ENCODE results near the gene TRIM46.
"Not testable (repeated sequence)": the region's sequence is repeated elsewhere in the genome, so short reads cannot be mapped to it uniquely, and the experiment has no call there.

Gene TRIM46

DNA sequence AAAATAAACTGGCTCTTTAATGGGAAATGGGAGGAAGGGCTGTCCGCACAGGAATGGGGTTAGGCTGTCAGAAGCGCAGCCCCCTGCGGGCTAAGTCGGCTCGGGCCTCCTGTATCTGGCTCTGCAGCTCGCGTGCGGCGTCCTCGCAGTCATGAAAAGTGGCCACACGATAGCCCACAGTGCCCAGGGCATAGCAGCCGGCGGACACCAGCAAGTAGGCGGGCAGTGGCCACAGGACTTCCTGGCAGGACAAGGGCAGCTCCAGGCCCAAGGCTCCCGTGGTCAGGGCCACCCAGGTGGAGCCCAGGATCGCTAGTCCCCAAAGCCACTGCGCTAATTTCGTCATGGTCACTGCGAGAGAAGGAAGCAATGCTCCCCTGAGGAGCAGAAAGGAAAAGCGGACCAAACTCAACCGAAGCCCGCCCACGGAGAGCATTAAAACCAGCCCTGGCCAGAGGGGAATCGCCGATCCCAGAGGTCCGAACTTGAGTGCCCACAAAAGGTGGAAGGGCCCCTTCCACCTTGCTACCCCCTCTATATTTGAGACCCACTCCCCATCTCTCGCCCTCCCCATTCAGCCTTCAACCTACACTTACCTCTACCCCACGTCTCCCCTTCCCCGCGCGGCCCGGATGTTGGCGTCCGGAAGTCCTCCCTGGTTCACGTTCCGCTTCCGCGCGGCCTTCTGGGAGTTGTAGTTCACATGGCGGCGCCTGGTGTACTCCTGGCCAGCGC, 33.6 kb upstream of the TRIM46 start, which contains the start of gene DPM3:
Gene DPM3, minus strand, starts transcription at position 637 of the 735 bp plus-strand sequence. Its CDS starts 291 bp downstream, at position 346.
- no peak for FAIRE-seq

- no peak for FAIRE-seq
Measured at GRCh38 chr1:155140630-155140953, 33.1 kb upstream of the TRIM46 start.

GRCh38 chr1:155141749-155142148, 31.9 kb upstream of the TRIM46 start:
- no peak for FAIRE-seq

- no peak for FAIRE-seq
Measured at GRCh38 chr1:155145491-155145890, 28.2 kb upstream of the TRIM46 start.

- FAIRE-seq = not testable (repeated sequence)
Measured at GRCh38 chr1:155155996-155156643, 17.5 kb upstream of the TRIM46 start.

DNA sequence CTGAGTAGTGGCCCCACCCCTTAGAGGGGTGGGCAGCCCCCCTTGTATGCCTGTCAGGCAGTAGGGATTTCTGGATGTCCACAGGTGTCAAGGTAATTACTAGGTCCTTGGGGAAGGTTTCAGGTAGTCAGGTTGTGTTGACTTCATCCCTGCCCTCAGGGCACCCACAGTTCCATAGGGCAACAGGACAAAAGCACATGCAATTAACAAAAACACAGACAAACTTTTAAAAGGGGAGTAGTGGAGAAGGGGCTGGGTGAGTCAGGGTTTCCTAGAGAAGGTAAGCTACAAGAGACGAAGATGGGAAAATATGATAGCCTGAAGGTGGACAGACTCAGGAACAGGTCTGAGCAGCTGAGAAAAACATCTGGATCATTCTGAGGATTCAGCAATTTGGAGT, 14.7 kb upstream of the TRIM46 start:
- no peak for FAIRE-seq

DNA sequence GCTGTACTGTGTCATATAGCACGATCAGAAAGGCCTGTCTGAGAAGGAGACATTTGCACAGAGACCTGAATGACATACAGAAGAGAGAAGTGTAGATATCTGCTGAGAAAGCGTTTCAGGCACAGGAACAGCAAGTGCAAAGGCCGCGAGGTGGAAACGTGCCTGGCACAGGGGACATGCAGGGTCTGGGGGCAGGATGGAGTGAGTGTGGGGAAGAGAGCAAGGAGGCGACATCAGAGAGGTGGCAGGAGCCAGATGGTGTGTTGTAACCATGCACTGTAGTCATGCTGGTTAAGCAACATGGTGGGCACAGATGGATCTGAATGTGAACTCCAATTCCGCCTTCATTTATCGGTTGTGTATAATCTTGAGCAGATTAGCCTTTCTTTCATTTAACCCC, 13.5 kb upstream of the TRIM46 start:
- FAIRE-seq = no peak

DNA sequence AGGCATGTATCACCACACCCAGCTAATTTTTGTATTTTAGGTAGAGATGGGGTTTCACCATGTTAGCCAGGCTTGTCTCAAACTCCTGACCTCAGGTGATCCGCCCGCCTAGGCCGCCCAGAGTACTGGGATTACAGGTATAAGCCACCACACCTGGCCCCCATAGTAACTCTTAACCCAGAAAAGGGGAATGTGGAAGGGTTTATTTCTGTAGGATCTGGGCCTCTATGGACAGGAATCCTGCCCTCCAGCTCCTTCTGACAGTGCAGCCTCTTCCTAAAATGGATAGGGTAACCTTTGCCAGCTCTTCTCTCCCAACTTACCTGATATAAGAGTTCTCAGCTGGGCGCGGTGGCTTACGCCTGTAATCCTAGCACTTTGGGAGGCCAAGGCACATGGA, 11.0 kb upstream of the TRIM46 start:
- FAIRE-seq = not testable (repeated sequence)

- FAIRE-seq = not testable (repeated sequence)
Measured at GRCh38 chr1:155163785-155164184, 9.9 kb upstream of the TRIM46 start.

DNA sequence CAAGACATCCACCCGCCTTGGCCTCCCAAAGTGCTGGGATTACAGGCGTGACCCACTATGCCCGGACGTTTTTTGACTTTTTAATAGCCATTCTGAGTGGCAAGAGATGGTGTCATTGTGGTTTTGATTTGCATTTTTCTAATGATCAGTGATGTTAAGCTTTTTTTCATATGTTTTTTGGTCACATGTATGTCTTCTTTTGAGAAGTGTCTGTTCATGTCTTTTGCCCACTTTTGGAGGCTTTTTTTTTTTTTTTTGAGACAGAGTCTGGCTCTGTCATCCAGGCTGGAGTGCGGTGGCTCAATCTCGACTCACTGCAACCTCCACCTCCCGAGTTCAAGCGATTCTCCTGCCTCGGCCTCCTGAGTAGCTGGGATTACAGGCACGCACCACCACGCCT, 9.0 kb upstream of the TRIM46 start:
- FAIRE-seq = not testable (repeated sequence)

DNA sequence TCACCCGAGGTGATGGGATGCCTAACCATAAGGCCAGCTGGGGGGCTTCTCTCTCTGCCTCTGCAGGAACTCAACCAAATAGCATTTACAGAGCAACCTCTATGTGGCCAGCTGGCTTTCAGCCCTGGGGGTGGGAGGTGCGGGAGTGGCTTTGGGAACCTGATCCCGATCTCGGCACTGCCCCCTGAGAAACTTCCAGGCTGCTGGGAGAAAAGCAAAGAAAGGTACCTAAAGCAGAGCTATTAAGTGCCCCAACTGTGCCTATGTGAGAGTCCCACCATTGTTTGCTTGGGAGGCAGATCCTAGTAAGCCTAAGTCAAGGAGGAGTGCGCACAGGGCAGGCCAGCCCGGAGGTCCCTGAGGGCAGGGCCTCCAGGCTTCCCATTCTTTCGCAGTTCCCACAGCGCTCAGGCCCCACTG, 7.6 kb upstream of the TRIM46 start:
- no peak for FAIRE-seq

DNA sequence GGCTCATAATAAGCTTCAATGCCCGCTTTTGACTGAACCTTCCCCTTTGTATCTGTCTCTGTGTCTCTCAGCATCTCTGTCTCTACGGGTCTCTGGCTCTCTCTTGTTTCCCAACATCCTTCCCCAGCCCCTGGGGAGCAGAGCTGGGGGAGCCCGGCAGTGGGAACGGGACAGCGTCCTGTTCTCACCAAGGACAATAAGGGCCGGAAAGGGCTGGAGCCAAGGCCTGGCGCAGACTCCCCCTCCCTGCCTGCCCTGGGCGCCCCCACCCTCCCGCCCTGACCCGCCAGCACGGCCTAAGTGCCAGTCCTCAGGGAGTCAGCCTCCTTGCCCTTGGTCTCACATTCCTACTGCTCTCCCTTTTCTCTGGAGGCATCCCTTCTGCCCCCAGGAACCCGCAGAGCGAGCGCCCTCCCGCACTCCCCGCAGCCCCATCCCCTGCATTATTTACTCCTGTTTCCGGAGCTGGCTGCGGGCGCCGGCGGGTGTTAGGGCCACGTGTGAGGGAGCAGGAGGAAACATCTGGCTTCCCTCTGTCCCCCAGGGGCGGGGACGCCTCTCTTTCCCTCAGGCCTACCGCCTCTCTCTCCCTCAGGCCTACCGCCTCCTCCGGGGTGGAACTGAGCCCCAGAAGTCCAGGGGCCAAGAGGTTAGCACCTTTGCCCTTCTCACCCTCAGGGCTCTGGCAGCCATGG, 7.0 kb upstream of the TRIM46 start:
- FAIRE-seq = no peak

DNA sequence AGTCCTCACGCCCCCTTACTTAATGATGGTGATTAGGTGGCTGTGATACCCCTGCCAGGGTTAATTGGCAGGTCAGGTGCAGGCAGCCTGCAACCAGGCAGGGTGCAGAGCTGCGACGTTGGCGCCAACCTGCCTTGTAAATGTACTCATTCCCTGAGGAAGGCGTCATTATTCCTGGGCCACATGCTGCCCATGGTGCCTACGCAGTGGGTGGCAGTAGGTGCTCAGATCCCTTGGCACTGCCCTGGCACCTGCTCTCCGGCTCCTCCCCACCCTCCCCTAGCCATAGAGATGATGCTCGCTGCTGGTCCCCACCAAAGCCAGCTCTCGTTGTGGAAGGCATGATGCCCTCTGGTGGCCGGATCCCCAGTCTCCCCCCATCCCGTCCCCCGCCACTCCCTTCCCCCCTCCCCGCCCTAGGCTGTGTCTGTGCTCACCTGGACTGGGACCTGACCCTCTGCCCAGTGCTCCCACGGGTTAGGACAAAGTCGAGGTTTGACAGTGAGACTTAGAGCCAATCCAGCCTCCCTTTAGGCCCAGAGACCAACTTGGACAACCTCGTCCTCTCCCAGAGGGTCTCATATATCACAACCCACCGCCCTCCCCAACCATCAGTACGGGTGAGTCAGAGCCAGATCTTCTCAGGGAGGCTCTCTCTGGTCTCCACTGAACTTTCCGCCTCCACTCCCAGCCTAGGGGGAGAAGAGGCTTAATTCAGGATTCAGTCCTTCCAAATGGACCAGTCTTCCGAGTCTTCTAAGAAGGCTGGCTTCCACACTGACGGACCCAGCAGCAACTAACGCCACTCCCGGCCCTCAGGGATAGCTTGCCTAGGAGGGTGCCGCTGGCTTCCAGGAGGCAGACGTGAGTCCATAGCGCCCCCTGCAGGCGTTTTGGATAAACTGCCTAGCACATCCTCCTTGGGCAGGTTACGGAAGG, 6.2 kb upstream of the TRIM46 start:
- FAIRE-seq = no peak

- not testable (repeated sequence) for FAIRE-seq
Measured at GRCh38 chr1:155168105-155168445, 5.6 kb upstream of the TRIM46 start.

- FAIRE-seq = no peak
Measured at GRCh38 chr1:155168456-155169210, 5.0 kb upstream of the TRIM46 start.

GRCh38 chr1:155169541-155169940, 4.1 kb upstream of the TRIM46 start:
- no peak for FAIRE-seq

DNA sequence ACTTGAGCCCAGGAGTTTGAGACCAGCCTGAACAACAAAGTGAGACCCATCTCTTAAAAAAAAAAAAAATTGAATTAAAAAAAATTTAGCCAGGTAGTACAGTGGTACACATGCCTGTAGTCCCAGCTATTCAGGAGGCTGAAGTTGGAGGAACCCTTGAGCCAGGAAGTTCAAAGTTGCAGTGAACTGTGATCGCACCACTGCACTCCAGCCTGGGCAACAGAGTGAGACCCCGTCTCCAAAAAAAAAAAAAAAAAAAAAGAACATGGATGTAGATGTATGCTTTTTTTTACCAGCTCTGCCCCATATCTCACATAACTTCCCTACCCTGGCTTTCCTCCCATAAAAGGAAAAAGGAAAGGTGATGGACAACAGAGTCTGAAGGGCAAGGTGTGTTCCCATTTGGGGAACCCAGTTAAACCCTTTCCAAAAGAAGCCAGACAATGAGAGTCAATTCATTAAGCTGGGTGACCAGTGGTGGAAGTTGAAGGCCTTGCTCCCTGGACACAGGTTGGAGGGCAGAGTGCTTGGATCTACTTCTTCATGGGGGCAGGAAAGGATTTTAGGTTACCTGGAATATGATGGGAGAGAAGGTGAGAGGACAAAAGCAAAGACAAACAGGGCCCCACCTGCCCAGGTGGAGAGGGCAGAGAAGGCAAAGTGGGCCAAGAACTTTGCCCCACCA, 3.4 kb upstream of the TRIM46 start:
- no peak for FAIRE-seq

GRCh38 chr1:155170806-155171205, 2.8 kb upstream of the TRIM46 start:
- no peak for FAIRE-seq

DNA sequence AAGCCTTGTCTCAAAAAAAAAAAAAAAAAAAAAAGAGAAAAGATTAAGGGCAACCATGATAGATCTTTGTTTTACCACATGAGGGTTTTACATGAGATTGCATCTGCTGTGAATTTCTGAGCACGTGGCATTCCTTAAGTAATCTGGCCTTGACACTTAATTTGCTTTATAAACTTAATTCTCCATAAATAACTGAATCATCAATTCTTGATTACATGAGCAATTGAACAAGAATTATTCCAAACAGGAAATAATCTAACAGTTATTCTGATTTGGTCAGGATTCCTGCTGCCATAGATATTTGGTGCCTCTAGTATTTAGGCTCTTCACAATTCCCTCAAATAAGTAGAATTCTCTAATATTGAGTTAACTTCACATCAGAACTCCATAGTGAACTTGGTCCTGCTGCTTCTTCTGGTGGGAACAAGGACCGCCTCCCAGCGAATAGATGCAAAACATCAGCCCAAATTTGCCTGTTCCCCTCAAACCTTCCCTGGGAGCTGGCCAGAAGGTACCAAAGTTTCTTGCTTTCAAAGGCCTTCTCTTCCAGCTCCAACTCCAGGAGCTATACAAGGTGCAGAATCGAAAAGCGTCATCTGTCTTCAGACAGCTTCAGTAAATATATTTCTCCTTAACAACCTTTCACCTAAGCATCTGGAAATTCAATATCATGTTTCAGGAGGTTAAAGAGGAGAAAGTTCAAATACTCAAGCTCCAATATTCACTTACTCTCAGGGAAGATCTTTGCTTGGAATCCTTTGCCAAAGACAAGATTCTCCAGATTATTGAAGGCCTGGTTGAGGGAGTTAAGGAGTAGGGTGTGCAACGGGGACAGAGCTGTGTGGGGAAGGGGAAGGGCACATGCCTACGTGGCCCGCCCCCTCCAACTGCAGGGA, 1.6 kb upstream of the TRIM46 start:
- no peak for FAIRE-seq

DNA sequence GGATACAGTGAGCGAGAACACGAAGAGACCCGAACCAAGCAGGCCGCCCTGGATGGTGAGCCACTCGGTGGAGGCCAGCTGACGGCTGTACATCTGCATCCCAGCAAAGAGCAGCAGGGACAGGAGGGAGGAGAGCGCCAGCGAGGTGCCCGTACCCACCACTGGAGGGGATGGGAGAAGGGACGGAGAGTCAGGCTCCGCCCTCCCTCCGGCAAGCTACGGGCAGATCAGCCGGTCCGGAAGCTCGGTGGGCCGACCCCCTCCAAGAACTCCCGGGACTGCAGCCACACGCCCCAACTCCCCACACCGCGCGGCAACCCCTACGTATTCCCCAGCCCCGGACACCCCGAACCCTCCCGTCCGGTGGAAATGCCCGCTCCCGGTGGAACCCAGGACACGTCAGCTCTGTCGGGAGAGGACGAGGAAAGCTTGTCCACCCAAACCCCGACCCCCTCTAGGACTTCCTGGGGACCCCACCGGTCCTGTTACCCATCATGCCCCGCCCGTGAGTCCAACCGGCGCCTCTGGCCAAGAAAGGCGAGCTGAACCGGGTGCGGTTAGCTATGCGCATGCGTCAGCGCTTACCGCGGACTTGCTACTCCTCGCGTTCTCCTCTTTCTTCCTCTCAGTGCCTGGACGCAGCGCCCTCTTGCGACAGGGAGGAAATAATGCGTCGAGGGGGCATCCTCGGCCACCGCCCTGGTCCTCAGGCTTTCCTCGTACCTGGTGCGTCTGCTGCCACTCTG, 744 bp upstream of the TRIM46 start, which contains the start of gene KRTCAP2:
Gene KRTCAP2, minus strand, starts transcription at position 573 of the 746 bp plus-strand sequence. Its CDS starts 80 bp downstream, at position 493.
- FAIRE-seq = peak; percentile 83
